GM10248 (cell line): ENCODE results near the gene TRIM42.

Experiments used
- CTCF ChIA-PET: fragments of 300-600 bp; sonication (Branson Sonifier 250); formaldehyde crosslinking; extraction: SDS; loops from one replicate; lab custom pipeline; 2021; ENCODE audit warnings: antibody characterized with exemption; lab: Yijun Ruan, JAX
- POLR2A ChIA-PET: fragments of 350-650 bp; sonication (Branson Sonifier 250); formaldehyde crosslinking; extraction: SDS; loops from one replicate; lab custom pipeline; 2020; ENCODE audit warnings: antibody characterized with exemption; lab: Yijun Ruan, JAX
- DNase-seq: peaks from one replicate; pipeline ENCODE4 v3.0.0; 2012; ENCODE audit errors: extremely low spot score
- CTCF ChIP-seq: IDR thresholded peaks from 2 replicates; pipeline ENCODE4 v1.5.1; 2012; ENCODE audit warnings: mild to moderate bottlenecking, low read depth; ENCODE audit errors: extremely low read depth, missing control alignments, control extremely low read depth

Gene TRIM42

GRCh38 chr3:140636406-140637138, 41.3 kb upstream of the TRIM42 start:
- ChIA-PET CTCF (no interaction called here), POLR2A (no interaction called here)
- TF ChIP-seq CTCF: no peak
- DNase-seq: no peak

GRCh38 chr3:140651287-140651686, 26.6 kb upstream of the TRIM42 start:
- ChIA-PET CTCF (no interaction called here), POLR2A (no interaction called here)
- TF ChIP-seq CTCF: no peak

GRCh38 chr3:140655678-140656077, 22.2 kb upstream of the TRIM42 start:
- TF ChIP-seq CTCF: no peak
- ChIA-PET POLR2A (no interaction called here), CTCF (interaction anchor here (1.6 kb wide), 1 partner anchor 20 kb away, joined by 3 read pairs; no protein-coding TSS in a partner anchor)
- no peak for DNase-seq

More at GRCh38 chr3:140651287-140651686, 26.6 kb upstream of the TRIM42 start:
- DNase-seq: no peak

DNA sequence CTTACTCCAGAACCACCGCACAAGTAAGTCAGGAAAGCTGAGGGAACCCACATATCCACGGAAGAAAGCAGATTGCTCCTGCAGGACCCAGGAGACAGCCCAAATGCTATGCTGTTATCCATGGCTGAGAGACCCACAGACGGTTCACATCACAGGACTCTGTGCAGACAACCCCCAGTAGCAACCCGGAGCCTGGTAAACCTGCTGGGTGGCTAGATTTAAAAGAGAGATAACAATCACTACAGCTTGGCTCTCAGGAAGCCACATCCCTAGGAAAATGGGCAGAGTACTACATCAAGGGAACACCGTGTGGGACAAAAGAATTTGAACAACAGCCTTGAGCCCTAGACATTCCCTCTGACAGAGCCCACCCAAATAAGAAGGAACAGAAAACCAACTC, 13.8 kb upstream of the TRIM42 start:
- TF ChIP-seq CTCF: no peak
- POLR2A ChIA-PET: no interaction called here
- no peak for DNase-seq
- CTCF ChIA-PET: interaction anchor here (1.2 to 1.5 kb wide), 2 partner anchors 16 to 23 kb away, joined by 3 to 4 read pairs; no protein-coding TSS in a partner anchor

- ChIA-PET POLR2A (no interaction called here), CTCF (no interaction called here)
- no peak for TF ChIP-seq CTCF
- DNase-seq: no peak
Observed at GRCh38 chr3:140682586-140682985, 4.7 kb downstream of the TRIM42 start.

DNA sequence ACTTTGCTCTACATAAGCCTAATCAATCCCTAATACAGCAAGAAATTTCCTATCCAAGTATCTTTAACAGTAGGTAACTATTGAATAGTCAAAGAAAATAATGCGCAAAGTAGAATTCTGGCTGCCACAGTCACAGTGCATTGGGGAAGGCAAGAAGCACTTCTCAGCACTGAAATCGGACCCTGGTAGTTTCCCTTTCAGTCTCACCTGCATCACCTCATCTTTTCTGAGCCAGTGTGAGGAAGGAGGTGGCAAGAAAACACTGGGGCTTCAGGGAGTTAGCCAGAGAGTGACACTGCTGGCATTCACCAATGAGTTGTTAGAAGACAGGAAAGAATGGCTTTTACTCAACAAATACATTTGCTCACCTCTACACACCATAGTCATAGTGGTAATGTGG, 8.3 kb downstream of the TRIM42 start:
- POLR2A ChIA-PET: no interaction called here
- no peak for DNase-seq
- CTCF ChIA-PET: interaction anchor here (1.2 kb wide), 1 partner anchor 11 kb away, joined by 3 read pairs; no protein-coding TSS in a partner anchor
- TF ChIP-seq CTCF: no peak

DNA sequence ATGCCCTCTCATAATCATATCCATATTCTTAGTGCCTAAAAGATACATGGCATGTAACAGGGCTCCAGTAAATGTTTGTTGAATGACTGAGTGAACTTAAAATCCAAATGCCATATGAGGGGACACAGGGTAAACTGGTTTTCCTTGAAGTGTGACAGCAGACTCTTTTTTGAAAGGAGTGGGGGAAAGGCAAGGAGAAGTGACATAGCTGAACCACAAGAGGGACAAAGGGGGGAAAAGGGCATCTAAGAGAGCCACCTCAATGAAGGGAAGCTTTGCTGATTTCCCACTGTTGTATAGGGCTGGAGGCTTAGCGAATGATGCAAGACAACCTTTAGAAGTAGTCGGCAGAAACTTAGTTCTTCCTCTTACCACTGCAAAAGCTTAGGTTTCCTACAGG, 9.1 kb downstream of the TRIM42 start:
- POLR2A ChIA-PET: no interaction called here
- CTCF ChIA-PET: interaction anchor here (1.2 kb wide), 1 partner anchor 12 kb away, joined by 3 read pairs; no protein-coding TSS in a partner anchor
- TF ChIP-seq CTCF: no peak
- no peak for DNase-seq
